Measurements from ENCODE around the gene ARHGEF2. TPM values are rescaled to one million over a fixed set of nuclear protein-coding genes. Genes with fewer than 3 reads are reported as not detected.

Gene ARHGEF2
- total RNA-seq, 1 experiment from 2014 or later = 58.1 TPM

- no peak for DNase-seq (ENCODE audit: low read depth)
- in situ Hi-C loops (cut with HindIII; ENCODE audit: low pct_unique_long_range_greater_than_20kb, low sequenced_read_pairs) = no loop called here
Observed at GRCh38 chr1:155952505-155952890, 25.8 kb downstream of the ARHGEF2 start.

GRCh38 chr1:155951753-155952504, 26.4 kb downstream of the ARHGEF2 start:
- in situ Hi-C loops (cut with HindIII; ENCODE audit: low pct_unique_long_range_greater_than_20kb, low sequenced_read_pairs) = no loop called here
- no peak for DNase-seq (ENCODE audit: low read depth)

GRCh38 chr1:155950829-155951228, 27.5 kb downstream of the ARHGEF2 start:
- in situ Hi-C loops (cut with HindIII; ENCODE audit: low pct_unique_long_range_greater_than_20kb, low sequenced_read_pairs) = no loop called here
- DNase-seq (ENCODE audit: low read depth) = no peak

DNA sequence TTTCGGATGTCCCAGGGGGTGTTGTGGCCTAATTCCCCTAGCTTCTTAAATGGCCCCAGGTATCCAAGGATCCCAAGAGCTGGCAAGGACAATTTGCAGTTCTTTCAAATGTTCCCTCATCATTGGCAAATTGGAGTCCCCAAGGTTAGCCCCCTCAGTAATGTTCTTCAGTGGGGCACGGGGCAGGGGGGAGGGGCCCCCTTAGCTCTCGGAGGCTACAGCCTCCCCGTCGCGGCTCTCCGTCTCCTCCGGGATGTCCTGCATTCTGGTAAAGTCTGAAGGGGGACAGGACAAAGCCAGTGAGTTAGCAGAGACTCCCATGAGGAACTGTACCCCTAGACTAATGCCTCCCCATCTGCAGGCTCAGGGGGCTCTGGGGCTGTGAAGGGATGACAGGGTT, 30.6 kb downstream of the ARHGEF2 start:
- in situ Hi-C loops (cut with HindIII; ENCODE audit: low pct_unique_long_range_greater_than_20kb, low sequenced_read_pairs) = no loop called here
- no peak for DNase-seq (ENCODE audit: low read depth)

DNA sequence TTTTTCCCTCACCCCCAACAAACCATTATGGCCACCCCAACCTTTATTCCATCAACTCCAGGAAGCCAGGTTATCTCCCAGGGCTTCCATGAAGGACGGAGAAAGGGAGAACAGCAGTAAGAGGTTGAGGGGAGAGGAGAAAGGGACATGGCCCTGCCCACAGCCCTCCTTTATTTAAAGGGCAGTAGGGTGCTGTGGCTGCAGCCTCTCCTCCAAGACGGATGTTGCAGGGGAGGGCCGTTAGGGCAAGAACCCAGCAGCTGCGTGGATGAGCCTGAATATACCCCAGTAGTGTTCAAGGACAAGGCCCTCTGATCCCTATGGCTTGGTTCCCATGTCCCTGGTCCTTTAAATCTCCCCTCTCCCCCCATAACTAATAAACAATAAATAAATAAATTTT, 31.1 kb downstream of the ARHGEF2 start:
- in situ Hi-C loops (cut with HindIII; ENCODE audit: low pct_unique_long_range_greater_than_20kb, low sequenced_read_pairs) = no loop called here
- DNase-seq (ENCODE audit: low read depth) = no peak

- no peak for DNase-seq (ENCODE audit: low read depth)
- in situ Hi-C loops (cut with HindIII; ENCODE audit: low pct_unique_long_range_greater_than_20kb, low sequenced_read_pairs) = no loop called here
Observed at GRCh38 chr1:155946633-155947219, 31.6 kb downstream of the ARHGEF2 start.

DNA sequence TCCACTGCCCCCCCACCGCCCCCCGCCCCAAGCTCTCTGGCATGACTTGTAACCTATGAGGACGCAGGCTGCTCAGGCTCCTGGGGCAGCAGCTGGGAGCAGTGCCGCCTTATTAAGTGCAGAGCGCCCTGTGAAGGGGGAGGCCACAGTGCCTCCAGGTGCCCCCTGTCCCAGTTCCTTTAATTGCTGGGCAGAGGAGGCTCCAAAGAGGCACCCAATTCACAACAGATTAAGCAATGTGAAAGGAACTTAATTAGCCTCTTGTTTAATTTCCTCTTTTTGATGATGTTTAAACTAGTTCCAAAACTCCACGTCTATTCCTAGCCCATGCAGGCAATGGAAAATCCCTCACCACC, 33.9 kb downstream of the ARHGEF2 start:
- no peak for DNase-seq (ENCODE audit: low read depth)
- in situ Hi-C loops (cut with HindIII; ENCODE audit: low pct_unique_long_range_greater_than_20kb, low sequenced_read_pairs) = no loop called here

DNA sequence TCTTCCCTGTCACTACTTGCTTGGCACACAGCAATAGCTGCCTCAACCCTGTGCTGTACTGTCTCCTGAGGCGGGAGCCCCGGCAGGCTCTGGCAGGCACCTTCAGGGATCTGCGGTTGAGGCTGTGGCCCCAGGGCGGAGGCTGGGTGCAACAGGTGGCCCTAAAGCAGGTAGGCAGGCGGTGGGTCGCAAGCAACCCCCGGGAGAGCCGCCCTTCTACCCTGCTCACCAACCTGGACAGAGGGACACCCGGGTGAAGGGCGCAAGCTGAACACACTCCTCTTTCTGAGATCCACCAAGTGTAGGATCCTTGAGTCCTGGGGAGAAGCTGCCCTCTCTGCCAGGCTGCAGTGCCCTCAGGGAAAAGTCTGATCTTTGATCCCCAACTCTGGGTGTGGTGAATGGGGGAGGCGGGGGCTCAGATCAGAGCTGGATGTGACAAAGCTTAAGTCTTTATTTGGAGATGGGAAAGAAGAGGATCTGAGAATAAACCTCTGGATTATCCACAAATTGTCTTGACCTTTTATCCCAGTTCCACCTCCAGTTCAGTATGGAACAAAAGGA, 35.7 kb downstream of the ARHGEF2 start:
- in situ Hi-C loops (cut with HindIII; ENCODE audit: low pct_unique_long_range_greater_than_20kb, low sequenced_read_pairs) = no loop called here
- DNase-seq (ENCODE audit: low read depth) = no peak

DNA sequence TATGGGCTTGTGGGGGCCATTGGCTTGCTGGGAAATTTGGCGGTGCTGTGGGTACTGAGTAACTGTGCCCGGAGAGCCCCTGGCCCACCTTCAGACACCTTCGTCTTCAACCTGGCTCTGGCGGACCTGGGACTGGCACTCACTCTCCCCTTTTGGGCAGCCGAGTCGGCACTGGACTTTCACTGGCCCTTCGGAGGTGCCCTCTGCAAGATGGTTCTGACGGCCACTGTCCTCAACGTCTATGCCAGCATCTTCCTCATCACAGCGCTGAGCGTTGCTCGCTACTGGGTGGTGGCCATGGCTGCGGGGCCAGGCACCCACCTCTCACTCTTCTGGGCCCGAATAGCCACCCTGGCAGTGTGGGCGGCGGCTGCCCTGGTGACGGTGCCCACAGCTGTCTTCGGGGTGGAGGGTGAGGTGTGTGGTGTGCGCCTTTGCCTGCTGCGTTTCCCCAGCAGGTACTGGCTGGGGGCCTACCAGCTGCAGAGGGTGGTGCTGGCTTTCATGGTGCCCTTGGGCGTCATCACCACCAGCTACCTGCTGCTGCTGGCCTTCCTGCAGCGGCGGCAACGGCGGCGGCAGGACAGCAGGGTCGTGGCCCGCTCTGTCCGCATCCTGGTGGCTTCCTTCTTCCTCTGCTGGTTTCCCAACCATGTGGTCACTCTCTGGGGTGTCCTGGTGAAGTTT, 36.4 kb downstream of the ARHGEF2 start:
- in situ Hi-C loops (cut with HindIII; ENCODE audit: low pct_unique_long_range_greater_than_20kb, low sequenced_read_pairs) = no loop called here
- DNase-seq (ENCODE audit: low read depth) = no peak

GRCh38 chr1:155940993-155941844, 37.1 kb downstream of the ARHGEF2 start, which contains the start of gene RXFP4:
RXFP4 (plus strand) TSS chr1:155941638; CDS start chr1:155941710, 72 bp downstream.
- in situ Hi-C loops (cut with HindIII; ENCODE audit: low pct_unique_long_range_greater_than_20kb, low sequenced_read_pairs) = no loop called here
- peak; percentile 45 for DNase-seq (ENCODE audit: low read depth)

DNA sequence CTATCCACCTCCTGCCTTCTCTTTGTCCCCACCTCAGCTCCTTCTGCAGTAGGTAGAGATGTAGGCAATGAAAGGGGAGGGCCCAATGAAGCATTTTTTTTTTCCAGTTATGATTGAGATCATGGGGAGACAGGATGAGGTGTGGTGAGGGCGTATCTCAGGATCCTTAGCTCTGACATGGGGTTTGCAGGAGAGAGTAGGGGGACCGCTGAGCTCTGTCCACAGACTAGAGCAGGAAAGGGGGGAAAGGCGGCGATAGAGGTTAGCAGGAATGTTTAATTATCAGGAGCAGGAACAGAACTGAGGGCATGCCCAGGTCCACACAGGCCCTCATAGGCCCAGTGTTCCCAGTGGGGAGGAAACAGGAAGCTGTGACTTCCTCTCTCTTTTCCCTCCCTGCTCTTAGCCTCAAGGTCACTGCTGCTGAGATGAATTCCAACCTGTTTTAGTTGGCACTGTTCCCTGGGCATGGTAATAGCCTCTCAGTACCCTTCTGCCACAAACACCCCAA, 37.8 kb downstream of the ARHGEF2 start:
- peak; percentile 53 for DNase-seq (ENCODE audit: low read depth)
- in situ Hi-C loops (cut with HindIII; ENCODE audit: low pct_unique_long_range_greater_than_20kb, low sequenced_read_pairs) = no loop called here

DNA sequence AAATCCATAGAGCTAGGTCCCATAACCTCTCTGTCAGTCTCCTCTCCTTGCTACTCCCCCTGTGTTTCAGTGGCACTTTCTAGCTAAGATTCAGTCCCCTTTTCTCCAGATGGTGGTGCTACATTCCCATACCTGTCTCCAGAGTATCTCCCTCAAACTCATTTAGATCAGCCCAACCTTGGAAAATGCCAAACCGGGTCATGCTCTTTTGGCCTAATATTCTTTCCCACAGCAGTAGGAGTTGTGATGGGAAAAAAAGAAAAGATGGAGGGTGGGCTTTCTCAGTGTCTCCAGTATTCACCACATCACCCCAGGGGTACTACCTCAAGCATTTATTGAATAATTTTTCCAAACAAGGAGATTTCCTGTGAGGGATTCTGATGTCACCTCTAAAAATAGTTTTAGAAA, 40.1 kb downstream of the ARHGEF2 start:
- in situ Hi-C loops (cut with HindIII; ENCODE audit: low pct_unique_long_range_greater_than_20kb, low sequenced_read_pairs) = no loop called here
- peak; percentile 65 for DNase-seq (ENCODE audit: low read depth)

GRCh38 chr1:155934936-155935590, 43.3 kb downstream of the ARHGEF2 start:
- in situ Hi-C loops (cut with HindIII; ENCODE audit: low pct_unique_long_range_greater_than_20kb, low sequenced_read_pairs) = no loop called here
- peak; percentile 78 for DNase-seq (ENCODE audit: low read depth)

DNA sequence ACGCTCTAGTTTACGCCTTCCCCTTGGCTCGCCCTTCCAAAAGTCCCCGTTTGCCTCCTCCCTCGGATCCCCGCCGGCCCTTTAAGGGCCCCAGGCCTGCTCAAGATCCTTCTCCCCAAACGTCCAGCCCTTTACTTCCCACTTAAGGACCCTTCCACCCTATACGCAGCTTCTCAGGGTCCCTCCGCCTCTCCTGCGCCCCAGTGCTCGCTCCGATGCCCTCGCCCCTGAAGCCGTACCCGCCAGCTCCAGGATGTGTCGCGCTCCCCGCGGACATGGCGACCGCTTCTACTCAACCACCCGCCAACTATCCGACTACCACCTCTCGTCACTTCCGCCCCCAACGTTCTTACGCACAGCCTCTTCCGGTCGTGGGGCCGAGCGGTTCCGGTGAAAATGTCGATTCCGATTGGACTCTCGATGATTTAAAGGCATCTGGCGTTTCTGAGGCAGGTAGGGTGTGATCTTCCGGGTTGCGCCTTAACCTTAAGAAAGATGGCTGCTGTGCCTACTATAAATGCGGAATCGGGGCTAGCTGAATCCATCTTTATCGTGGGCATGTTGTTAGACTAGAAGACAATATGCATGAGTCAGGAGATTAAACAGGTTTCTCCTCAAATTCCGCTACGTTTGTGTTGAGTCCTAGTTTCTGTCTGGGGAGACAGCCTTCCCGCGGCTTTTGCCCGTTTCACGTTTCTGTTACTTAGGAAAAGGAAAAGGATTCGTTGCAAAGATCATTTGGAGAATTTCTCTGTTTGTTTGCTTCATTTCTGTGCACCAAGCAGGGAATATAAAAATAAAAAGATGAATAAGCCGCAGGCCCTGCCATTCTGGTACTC, 44.0 kb downstream of the ARHGEF2 start, which contains the start of gene KHDC4:
KHDC4 (minus strand) TSS at position 317 of the 839 bp plus-strand sequence; CDS start at position 277, 40 bp downstream.
- DNase-seq (ENCODE audit: low read depth) = peak; percentile 97
- in situ Hi-C loops (cut with HindIII; ENCODE audit: low pct_unique_long_range_greater_than_20kb, low sequenced_read_pairs) = no loop called here

DNA sequence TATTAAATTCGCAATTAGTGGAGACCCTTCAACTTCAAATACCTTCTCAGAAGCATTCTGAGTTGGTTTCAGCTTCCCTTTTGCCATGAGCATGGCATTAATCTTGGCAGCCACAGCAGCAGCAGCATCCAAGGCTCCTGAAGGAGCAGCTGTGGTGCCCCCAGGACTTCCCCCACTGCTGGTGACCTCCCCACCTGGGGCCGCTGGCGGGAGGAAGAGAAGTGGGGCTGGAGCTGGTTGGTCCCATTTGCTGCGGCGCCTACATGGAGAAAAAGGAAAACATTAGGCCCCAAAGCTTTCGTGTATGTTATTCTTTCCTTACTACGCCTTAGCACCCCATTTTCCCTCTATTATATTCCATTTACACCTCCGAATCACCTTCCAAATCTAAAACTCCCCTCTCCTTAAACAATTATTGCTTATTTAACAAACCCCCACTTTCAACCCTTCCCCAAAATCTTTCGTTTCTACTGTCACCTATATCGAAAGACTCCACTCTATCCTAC, 44.7 kb downstream of the ARHGEF2 start:
- DNase-seq (ENCODE audit: low read depth) = no peak
- in situ Hi-C loops (cut with HindIII; ENCODE audit: low pct_unique_long_range_greater_than_20kb, low sequenced_read_pairs) = no loop called here

GRCh38 chr1:155932487-155932886, 45.9 kb downstream of the ARHGEF2 start:
- in situ Hi-C loops (cut with HindIII; ENCODE audit: low pct_unique_long_range_greater_than_20kb, low sequenced_read_pairs) = no loop called here
- DNase-seq (ENCODE audit: low read depth) = no peak

DNA sequence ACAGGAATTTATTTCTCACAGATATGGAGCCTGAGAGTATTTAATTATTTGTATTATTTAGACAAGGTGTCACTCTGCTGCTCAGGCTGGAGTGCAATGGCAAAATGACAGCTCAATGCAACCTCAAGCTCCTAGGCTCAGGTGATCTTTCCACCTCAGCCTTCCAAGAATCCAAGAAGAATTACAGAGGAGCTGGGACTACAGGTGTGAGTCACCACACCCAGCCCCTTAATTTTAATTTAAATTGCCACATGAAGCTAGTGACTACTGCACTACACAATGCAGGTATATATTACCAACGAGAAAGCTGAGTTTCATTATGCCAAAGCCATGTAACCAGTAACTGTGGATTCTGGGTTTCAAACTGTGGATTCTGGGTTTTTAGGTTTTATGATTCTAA, 46.3 kb downstream of the ARHGEF2 start:
- peak; percentile 35 for DNase-seq (ENCODE audit: low read depth)
- in situ Hi-C loops (cut with HindIII; ENCODE audit: low pct_unique_long_range_greater_than_20kb, low sequenced_read_pairs) = no loop called here

Data from Caki2 (cell line).